ENCODE data around the gene VIM. TPM values are rescaled to one million over a fixed set of nuclear protein-coding genes. Genes with fewer than 3 reads are reported as not detected.

The VIM gene
- polyA plus RNA-seq, 1 experiment: 5,431 TPM

- DNase-seq (ENCODE audit: low read depth): no peak
- no peak for TF ChIP-seq CTCF (IDR thresholded peaks at IDR 0.05; ENCODE audit: insufficient read depth, low read depth, low read length)
- POLR2A ChIA-PET: no interaction called here
- Histone ChIP-seq H3K4me3 (ENCODE audit: low read depth, low read length) (no peak overlapping the region), H3K27me3 (ENCODE audit: control insufficient read depth, insufficient read depth, low read length) (no peaks in the 10 kb centered on the region), H3K36me3 (ENCODE audit: control insufficient read depth, insufficient read depth, low read length) (no peaks in the 10 kb centered on the region)
- CTCF ChIA-PET: interaction anchor here (0.6 kb wide), 1 partner anchor 364 kb away, joined by 4 read pairs; no protein-coding TSS in a partner anchor
These were observed 5.7 kb upstream of the VIM start for GRCh38 chr10:17222329-17222728.

GRCh38 chr10:17225808-17226207 lies 2.2 kb upstream of the VIM start:
- H3K27me3 ChIP-seq (ENCODE audit: control insufficient read depth, insufficient read depth, low read length): no peaks in the 10 kb centered on the region
- no peak for DNase-seq (ENCODE audit: low read depth)
- H3K4me3 ChIP-seq (ENCODE audit: low read depth, low read length): no peak overlapping the region
- no peak for TF ChIP-seq CTCF (IDR thresholded peaks at IDR 0.05; ENCODE audit: insufficient read depth, low read depth, low read length)
- H3K36me3 ChIP-seq (ENCODE audit: control insufficient read depth, insufficient read depth, low read length): peaks cover 4% of the 10 kb centered on the region
- CTCF ChIA-PET: interaction anchor here (1.5 to 1.8 kb wide), 2 partner anchors 20 to 38 kb away, joined by 3 to 4 read pairs; no protein-coding TSS in a partner anchor
- POLR2A ChIA-PET: no interaction called here

DNA sequence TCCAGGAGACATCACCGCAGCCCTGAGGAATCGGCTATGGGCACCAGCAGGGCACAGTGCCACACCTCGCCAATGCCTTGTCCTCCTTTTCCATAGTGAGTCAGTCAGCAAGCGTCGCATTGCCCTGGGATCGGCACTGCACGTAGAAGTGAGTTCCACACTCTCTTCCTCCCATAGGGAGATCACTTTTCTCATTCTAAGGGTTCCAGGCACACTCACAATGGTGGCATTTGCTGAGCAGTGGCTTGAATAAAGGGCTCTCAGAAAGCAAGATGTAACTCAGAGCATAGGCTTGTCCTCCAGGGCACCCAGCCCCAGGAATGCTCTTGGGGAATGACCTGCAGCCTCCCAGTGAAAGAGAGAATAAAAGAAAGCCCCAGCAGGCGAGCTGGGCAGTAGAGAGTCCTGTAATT lies 1.1 kb upstream of the VIM start:
- CTCF ChIA-PET: interaction anchor here (1.2 to 1.8 kb wide), 4 partner anchors 21 to 239 kb away, joined by 3 to 4 read pairs (median 4); partner anchors contain the start of gene TRDMT1
- no peak for TF ChIP-seq CTCF (IDR thresholded peaks at IDR 0.05; ENCODE audit: insufficient read depth, low read depth, low read length)
- Histone ChIP-seq H3K27me3 (ENCODE audit: control insufficient read depth, insufficient read depth, low read length) (no peaks in the 10 kb centered on the region), H3K4me3 (ENCODE audit: low read depth, low read length) (no peak overlapping the region; the same call in 1 of the 2 replicates), H3K36me3 (ENCODE audit: control insufficient read depth, insufficient read depth, low read length) (peaks cover 4% of the 10 kb centered on the region)
- DNase-seq (ENCODE audit: low read depth): no peak
- POLR2A ChIA-PET: no interaction called here

GRCh38 chr10:17227367-17228090 lies 512 bp upstream of the VIM start:
- TF ChIP-seq CTCF (IDR thresholded peaks at IDR 0.05; ENCODE audit: insufficient read depth, low read depth, low read length): peak; percentile 48
- peaks cover 6% of the 10 kb centered on the region for H3K36me3 ChIP-seq (ENCODE audit: control insufficient read depth, insufficient read depth, low read length)
- no peaks in the 10 kb centered on the region for H3K27me3 ChIP-seq (ENCODE audit: control insufficient read depth, insufficient read depth, low read length)
- no peak for DNase-seq (ENCODE audit: low read depth)
- ChIA-PET POLR2A (no interaction called here), CTCF (interaction anchor here (1.2 to 1.5 kb wide), 4 partner anchors 26 to 239 kb away, joined by 3 to 4 read pairs (median 3); partner anchors contain the start of gene TRDMT1)
- H3K4me3 ChIP-seq (ENCODE audit: low read depth, low read length): peak overlapping the region; percentile 98

GRCh38 chr10:17229016-17229716 lies 1.1 kb downstream of the VIM start:
- DNase-seq (ENCODE audit: low read depth): no peak
- POLR2A ChIA-PET: interaction anchor here (0.5 to 1.1 kb wide), 9 partner anchors 14 to 412 kb away, joined by 3 to 6 read pairs (median 3); no protein-coding TSS in a partner anchor
- Histone ChIP-seq H3K36me3 (ENCODE audit: control insufficient read depth, insufficient read depth, low read length) (peaks cover 9% of the 10 kb centered on the region), H3K27me3 (ENCODE audit: control insufficient read depth, insufficient read depth, low read length) (no peaks in the 10 kb centered on the region), H3K4me3 (ENCODE audit: low read depth, low read length) (peak overlapping the region; percentile 98)
- CTCF ChIA-PET: interaction anchor here (0.6 to 2.2 kb wide), 16 partner anchors 9 to 385 kb away, joined by 3 to 6 read pairs (median 3); no protein-coding TSS in a partner anchor
- 0 out of 2 replicates have a peak, but pooled peaks have one; percentile 3 for TF ChIP-seq CTCF (IDR thresholded peaks at IDR 0.05; ENCODE audit: insufficient read depth, low read depth, low read length)
